Epithelial cell of proximal tubule (primary cell): ENCODE data around the gene AIFM3. TPM values are rescaled to one million over a fixed set of nuclear protein-coding genes. Genes with fewer than 3 reads are reported as not detected.
A peak's percentile ranks its signal among the peaks of the same experiment; 100 is the strongest.

Experiments
- DNase-seq: peaks from one replicate; pipeline ENCODE4 v3.0.0-alpha.2; 2011; ENCODE audit warnings: low read depth
- H3K4me3 ChIP-seq: 2 replicates; pipeline ENCODE4 v1.5.1; 2011; ENCODE audit warnings: low read depth, mild to moderate bottlenecking, low read length
- CTCF ChIP-seq: conservative IDR thresholded peaks from 2 replicates; pipeline ENCODE4 v1.5.1; 2012; ENCODE audit warnings: low read depth, mild to moderate bottlenecking, low read length
- total RNA-seq: library from RNA; depleted of rRNA; stranded (reverse); fragments of >200 nt; gene quantifications from 2 replicates; pipeline ENCODE4 v1.2.3, GENCODE V29; 2015

Gene AIFM3
- total RNA-seq, 1 donor from 2014 or later: 1.8 TPM

GRCh38 chr22:21014202-21014725 lies 47.2 kb downstream of the AIFM3 start:
- DNase-seq: no peak
- no peak for TF ChIP-seq CTCF
- H3K4me3 ChIP-seq: peak overlapping the region; percentile 34

GRCh38 chr22:21014726-21015465 lies 47.8 kb downstream of the AIFM3 start, which contains the start of gene P2RX6:
Gene P2RX6, plus strand, starts transcription at chr22:21015165. Its CDS starts 10 bp downstream, at chr22:21015175.
- no peak for DNase-seq
- H3K4me3 ChIP-seq: peak within 1 kb of the TSS; percentile 34
- TF ChIP-seq CTCF: no peak

- H3K4me3 ChIP-seq: no peak overlapping the region
- DNase-seq: no peak
- no peak for TF ChIP-seq CTCF
Measured at GRCh38 chr22:21015466-21016006, 48.5 kb downstream of the AIFM3 start.

GRCh38 chr22:21016644-21017420 lies 49.8 kb downstream of the AIFM3 start:
- DNase-seq: no peak
- TF ChIP-seq CTCF: no peak

GRCh38 chr22:21018314-21018713 lies 51.3 kb downstream of the AIFM3 start:
- TF ChIP-seq CTCF: no peak
- DNase-seq: no peak
- no peak overlapping the region for H3K4me3 ChIP-seq

More at GRCh38 chr22:21016644-21017420, 49.8 kb downstream of the AIFM3 start:
- H3K4me3 ChIP-seq: no peak overlapping the region

- DNase-seq: no peak
- peak; percentile 62 for TF ChIP-seq CTCF
- H3K4me3 ChIP-seq: no peak overlapping the region
Measured at GRCh38 chr22:21020802-21021429, 53.9 kb downstream of the AIFM3 start.
